CD14-positive monocyte (primary cell): ENCODE data around the gene SLITRK2. TPM values are rescaled to one million over a fixed set of nuclear protein-coding genes. Genes with fewer than 3 reads are reported as not detected.

Experiments
- DNase-seq, 3 donors: peaks; one replicate each; pipeline ENCODE4 v3.0.0-alpha.2; 2011 to 2022
- H2AFZ ChIP-seq: 2 replicates; pipeline ENCODE4 v1.6.0; 2012; ENCODE audit warnings: mild to moderate bottlenecking, low read depth, low read length, inconsistent platforms; ENCODE audit not compliant: insufficient read depth, poor library complexity, severe bottlenecking
- H3K27ac ChIP-seq, 2 donors: 1 replicate in 1 of 2; 2 replicates in 1 of 2; pipeline ENCODE4 v1.5.1; 2012 to 2013; ENCODE audit warnings: low read length in 2 of 2, control low read depth in 1 of 2, inconsistent platforms in 1 of 2, low read depth in 1 of 2, mild to moderate bottlenecking in 1 of 2
- H3K27me3 ChIP-seq, 2 donors: one replicate each; pipeline versions ENCODE4 v1.6.0 to v1.6.1; 2011 to 2013; ENCODE audit warnings: low read length in 2 of 2; ENCODE audit not compliant: control insufficient read depth in 2 of 2, insufficient read depth in 2 of 2
- H3K36me3 ChIP-seq, 2 donors: replicated peaks in 1 of 2; 1 replicate in 1 of 2; 2 replicates in 1 of 2; pipeline versions ENCODE4 v1.5.1 to v1.6.1; 2012 to 2013; ENCODE audit warnings: low read length in 2 of 2, control low read depth in 1 of 2, inconsistent platforms in 1 of 2, mild to moderate bottlenecking in 1 of 2; ENCODE audit not compliant: insufficient read depth in 2 of 2, control insufficient read depth in 1 of 2
- H3K4me1 ChIP-seq, 2 donors: 1 replicate in 1 of 2; 2 replicates in 1 of 2; pipeline versions ENCODE4 v1.5.1 to v1.6.1; 2012 to 2013; ENCODE audit warnings: low read length in 2 of 2, control low read depth in 1 of 2, inconsistent platforms in 1 of 2, mild to moderate bottlenecking in 1 of 2, moderate library complexity in 1 of 2; ENCODE audit not compliant: insufficient read depth in 2 of 2, control insufficient read depth in 1 of 2
- H3K4me2 ChIP-seq: replicated peaks from 2 replicates; pipeline ENCODE3; 2012; ENCODE audit warnings: low read length, moderate library complexity, mild to moderate bottlenecking; ENCODE audit not compliant: poor library complexity, severe bottlenecking; ENCODE audit errors: extremely low read depth
- H3K4me3 ChIP-seq, 3 experiments: fragments of 200-600 bp in 1 of 3; sonication (generic) in 1 of 3; replicated peaks in 1 of 3; 1 replicate in 2 of 3; 2 replicates in 1 of 3; pipeline ENCODE4 v1.5.1; 2011 to 2013; ENCODE audit warnings: low read length in 3 of 3, mild to moderate bottlenecking in 3 of 3, control low read depth in 2 of 3, low read depth in 2 of 3, inconsistent platforms in 1 of 3, moderate library complexity in 1 of 3
- H3K79me2 ChIP-seq: 2 replicates; pipeline ENCODE4 v1.6.0; 2012; ENCODE audit warnings: mild to moderate bottlenecking, control low read depth, inconsistent platforms, low read length, moderate library complexity; ENCODE audit not compliant: insufficient read depth
- H3K9ac ChIP-seq: 2 replicates; pipeline ENCODE4 v1.6.0; 2017; ENCODE audit warnings: low read length, mild to moderate bottlenecking; ENCODE audit not compliant: insufficient read depth, poor library complexity, severe bottlenecking
- H3K9me3 ChIP-seq, 2 donors: replicated peaks in 1 of 2; 1 replicate in 1 of 2; 2 replicates in 1 of 2; pipeline versions ENCODE4 v1.5.1 to v1.6.1; 2012 to 2013; ENCODE audit warnings: low read length in 2 of 2, control low read depth in 1 of 2; ENCODE audit not compliant: control insufficient read depth in 1 of 2, insufficient read depth in 1 of 2
- H4K20me1 ChIP-seq: 2 replicates; pipeline ENCODE4 v1.6.0; 2012; ENCODE audit warnings: mild to moderate bottlenecking, low read length, control low read depth, moderate library complexity; ENCODE audit not compliant: insufficient read depth
- H3K27ac Mint-ChIP-seq, 7 donors: one replicate each; pipeline ENCODE4 v1.8.0; 2020; ENCODE audit warnings: mild to moderate bottlenecking in 7 of 7, mixed read lengths in 7 of 7, moderate library complexity in 6 of 7, inconsistent platforms in 2 of 7
- H3K27me3 Mint-ChIP-seq, 3 donors: one replicate each; pipeline ENCODE4 v1.8.0; 2021 to 2022; ENCODE audit warnings: low read depth in 3 of 3, mild to moderate bottlenecking in 3 of 3, mixed read lengths in 3 of 3, moderate library complexity in 3 of 3, inconsistent platforms in 1 of 3
- H3K36me3 Mint-ChIP-seq, 2 donors: one replicate each; pipeline ENCODE4 v1.8.0; 2020; ENCODE audit warnings: mixed read lengths in 2 of 2, inconsistent platforms in 1 of 2, mild to moderate bottlenecking in 1 of 2
- H3K4me1 Mint-ChIP-seq: one replicate; pipeline ENCODE4 v1.8.0; 2020; ENCODE audit warnings: mild to moderate bottlenecking, mixed read lengths
- H3K4me3 Mint-ChIP-seq, 2 donors: one replicate each; pipeline ENCODE4 v1.8.0; 2020; ENCODE audit warnings: mild to moderate bottlenecking in 2 of 2, mixed read lengths in 2 of 2, moderate library complexity in 1 of 2
- H3K9me3 Mint-ChIP-seq, 7 donors: one replicate each; pipeline ENCODE4 v1.8.0; 2020 to 2022; ENCODE audit warnings: mixed read lengths in 7 of 7, mild to moderate bottlenecking in 6 of 7, moderate library complexity in 6 of 7, inconsistent platforms in 2 of 7
- WGBS: methylation state at CpG from one replicate; pipeline ENCODE4 v1.1.5; 2013; ENCODE audit warnings: missing lambda C conversion rate; ENCODE audit not compliant: insufficient coverage; 5-methylcytosine and 5-hydroxymethylcytosine counted together
- intact Hi-C, 2 donors: fragments of 100-400 bp; cut with micrococcal nuclease; formaldehyde crosslinking; loops; one replicate each; pipeline versions ENCODE4 v1.15.0 to v1.15.1; 2023
- polyA plus RNA-seq, 3 donors: library from polyadenylated mRNA; depleted of rRNA in 1 of 3; unstranded in 2 of 3; stranded (reverse) in 1 of 3; fragments of 300-500 nt in 2 of 3; fragments of >200 nt in 1 of 3; fragmentation: Illumina TruSeq in 2 of 3; gene quantifications; 1 replicate in 2 of 3; 2 replicates in 1 of 3; pipeline ENCODE4 v1.2.3, GENCODE V29; 2012 to 2021
- TF ChIP-seq, protein P1 (sequence below): fragments of 200-600 bp; IDR thresholded peaks from one replicate; pipeline ENCODE4 v1.8.0; 2022; ENCODE audit warnings: antibody characterized with exemption, mild to moderate bottlenecking

The SLITRK2 gene
- polyA plus RNA-seq, 3 donors = not detected

- Mint-ChIP-seq H3K27me3 (no peaks in the 10 kb centered on the region), H3K27ac (no peak overlapping the region)
- intact Hi-C loops = no loop called here
These were observed 14.1 kb upstream of the SLITRK2 start for GRCh38 chrX:145803508-145803907.

DNA sequence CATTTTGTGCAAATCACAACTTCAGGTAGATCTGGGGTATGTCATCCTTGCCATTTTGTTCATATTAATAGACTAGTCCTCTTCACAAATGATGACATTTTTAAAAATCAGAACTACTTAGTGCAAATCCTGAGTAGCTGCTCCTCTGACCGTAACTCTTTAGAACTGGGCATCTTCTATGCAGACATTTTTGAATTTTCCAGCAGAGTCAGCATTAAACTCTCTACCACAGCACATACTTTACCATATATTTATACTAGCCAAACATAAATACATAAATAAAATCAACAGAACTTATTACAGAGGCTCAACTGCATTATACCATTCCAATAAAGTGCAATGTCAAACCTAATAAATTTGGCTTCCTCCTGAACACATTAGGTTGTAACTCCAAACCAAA is 4.5 kb upstream of the SLITRK2 start:
- no peak for DNase-seq
- H3K9me3 ChIP-seq = peaks cover 0 to 4% of the 10 kb centered on the region in 2 donors
- no peak overlapping the region for H3K4me3 Mint-ChIP-seq
- TF ChIP-seq, protein P1, sequence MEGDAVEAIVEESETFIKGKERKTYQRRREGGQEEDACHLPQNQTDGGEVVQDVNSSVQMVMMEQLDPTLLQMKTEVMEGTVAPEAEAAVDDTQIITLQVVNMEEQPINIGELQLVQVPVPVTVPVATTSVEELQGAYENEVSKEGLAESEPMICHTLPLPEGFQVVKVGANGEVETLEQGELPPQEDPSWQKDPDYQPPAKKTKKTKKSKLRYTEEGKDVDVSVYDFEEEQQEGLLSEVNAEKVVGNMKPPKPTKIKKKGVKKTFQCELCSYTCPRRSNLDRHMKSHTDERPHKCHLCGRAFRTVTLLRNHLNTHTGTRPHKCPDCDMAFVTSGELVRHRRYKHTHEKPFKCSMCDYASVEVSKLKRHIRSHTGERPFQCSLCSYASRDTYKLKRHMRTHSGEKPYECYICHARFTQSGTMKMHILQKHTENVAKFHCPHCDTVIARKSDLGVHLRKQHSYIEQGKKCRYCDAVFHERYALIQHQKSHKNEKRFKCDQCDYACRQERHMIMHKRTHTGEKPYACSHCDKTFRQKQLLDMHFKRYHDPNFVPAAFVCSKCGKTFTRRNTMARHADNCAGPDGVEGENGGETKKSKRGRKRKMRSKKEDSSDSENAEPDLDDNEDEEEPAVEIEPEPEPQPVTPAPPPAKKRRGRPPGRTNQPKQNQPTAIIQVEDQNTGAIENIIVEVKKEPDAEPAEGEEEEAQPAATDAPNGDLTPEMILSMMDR = no peak
- no peak overlapping the region for H3K9ac ChIP-seq
- H3K4me1 Mint-ChIP-seq = no peaks in the 10 kb centered on the region
- no peak overlapping the region for H3K4me3 ChIP-seq
- intact Hi-C loops = no loop called here
- no peaks in the 10 kb centered on the region for H3K79me2 ChIP-seq
- H3K27me3 Mint-ChIP-seq = peaks cover 13 to 20% (median 13%) of the 10 kb centered on the region in 3 donors
- no CpG with 5 or more reads among the region's 1 CpG for WGBS
- no peaks in the 10 kb centered on the region for H4K20me1 ChIP-seq
- H3K4me2 ChIP-seq = no peak overlapping the region
- H3K36me3 ChIP-seq = no peaks in the 10 kb centered on the region
- H3K9me3 Mint-ChIP-seq = peaks cover 0 to 5% (median 1%) of the 10 kb centered on the region in 7 donors
- no peak overlapping the region for H3K27ac ChIP-seq
- H3K36me3 Mint-ChIP-seq = no peaks in the 10 kb centered on the region
- H3K27ac Mint-ChIP-seq = no peak overlapping the region
- H3K27me3 ChIP-seq = peaks cover 7 to 14% of the 10 kb centered on the region in 2 donors
- H3K4me1 ChIP-seq = no peaks in the 10 kb centered on the region
- H2AFZ ChIP-seq = no peak overlapping the region

More at GRCh38 chrX:145803508-145803907, 14.1 kb upstream of the SLITRK2 start:
- TF ChIP-seq, protein P1 = no peak
- DNase-seq = no peak
- H3K9me3 Mint-ChIP-seq = peaks cover 0 to 6% (median 0%) of the 10 kb centered on the region in 7 donors
- WGBS = no CpG with 5 or more reads among the region's 2 CpGs
- H3K36me3 Mint-ChIP-seq = no peaks in the 10 kb centered on the region
- H3K9me3 ChIP-seq = no peaks in the 10 kb centered on the region
- no peaks in the 10 kb centered on the region for H3K27me3 ChIP-seq
- H3K79me2 ChIP-seq = no peaks in the 10 kb centered on the region
- no peak overlapping the region for H3K4me3 ChIP-seq
- no peak overlapping the region for H3K4me2 ChIP-seq
- H3K9ac ChIP-seq = no peak overlapping the region
- no peaks in the 10 kb centered on the region for H3K4me1 ChIP-seq
- H3K4me1 Mint-ChIP-seq = no peaks in the 10 kb centered on the region
- no peak overlapping the region for H3K4me3 Mint-ChIP-seq
- no peak overlapping the region for H3K27ac ChIP-seq
- H4K20me1 ChIP-seq = no peaks in the 10 kb centered on the region
- no peaks in the 10 kb centered on the region for H3K36me3 ChIP-seq
- no peak overlapping the region for H2AFZ ChIP-seq
